GM23248 (cell line): ENCODE data around the gene PODXL2. TPM values are rescaled to one million over a fixed set of nuclear protein-coding genes. Genes with fewer than 3 reads are reported as not detected.

ENCODE experiments used
- DNase-seq: peaks from one replicate; pipeline ENCODE4 v3.0.0-alpha.2; 2015
- H2AFZ ChIP-seq: fragments of 200-600 bp; sonication (generic); 2 replicates; pipeline ENCODE4 v1.6.1; 2016; ENCODE audit warnings: antibody characterized with exemption
- H3F3A ChIP-seq: fragments of 200-600 bp; sonication (generic); 2 replicates; pipeline ENCODE4 v1.6.1; 2016; ENCODE audit warnings: mild to moderate bottlenecking, antibody characterized with exemption, mixed run types; ENCODE audit not compliant: insufficient read depth
- H3K27ac ChIP-seq: fragments of 200-600 bp; sonication (generic); 2 replicates; pipeline ENCODE4 v1.5.1; 2016; ENCODE audit warnings: mild to moderate bottlenecking
- H3K27me3 ChIP-seq: fragments of 200-600 bp; sonication (generic); replicated peaks from 2 replicates; pipeline ENCODE4 v1.6.1; 2016; ENCODE audit warnings: mild to moderate bottlenecking; ENCODE audit not compliant: insufficient read depth
- H3K36me3 ChIP-seq: fragments of 200-600 bp; sonication (generic); 2 replicates; pipeline ENCODE4 v1.6.1; 2016; ENCODE audit warnings: low read depth, mild to moderate bottlenecking
- H3K4me1 ChIP-seq: fragments of 200-600 bp; sonication (generic); 2 replicates; pipeline ENCODE4 v1.6.1; 2016; ENCODE audit warnings: mild to moderate bottlenecking; ENCODE audit not compliant: insufficient read depth
- H3K4me2 ChIP-seq: fragments of 200-600 bp; sonication (generic); one replicate; pipeline ENCODE4 v1.6.1; 2016; ENCODE audit warnings: mild to moderate bottlenecking; ENCODE audit not compliant: unreplicated experiment
- H3K4me3 ChIP-seq: fragments of 200-600 bp; sonication (generic); 2 replicates; pipeline ENCODE4 v1.5.1; 2016; ENCODE audit warnings: mild to moderate bottlenecking
- H3K79me2 ChIP-seq: fragments of 200-600 bp; sonication (generic); 2 replicates; pipeline ENCODE4 v1.6.1; 2016; ENCODE audit warnings: mild to moderate bottlenecking; ENCODE audit not compliant: insufficient read depth
- H3K9ac ChIP-seq: fragments of 200-600 bp; sonication (generic); 2 replicates; pipeline ENCODE4 v1.6.1; 2016; ENCODE audit warnings: mild to moderate bottlenecking
- H3K9me2 ChIP-seq: fragments of 200-600 bp; sonication (generic); 2 replicates; pipeline ENCODE4 v1.6.1; 2016; ENCODE audit warnings: mixed run types, mild to moderate bottlenecking, moderate library complexity; ENCODE audit not compliant: insufficient read depth
- H3K9me3 ChIP-seq: fragments of 200-600 bp; sonication (generic); one replicate; pipeline ENCODE4 v1.6.1; 2017; ENCODE audit warnings: low read depth
- H4K20me1 ChIP-seq: fragments of 200-600 bp; sonication (generic); 2 replicates; pipeline ENCODE4 v1.6.0; 2016; ENCODE audit not compliant: insufficient read depth
- EZH2 ChIP-seq: fragments of 200-600 bp; sonication (generic); IDR thresholded peaks from 2 replicates; pipeline ENCODE4 v1.6.1; 2018; ENCODE audit warnings: antibody characterized with exemption, mild to moderate bottlenecking; ENCODE audit not compliant: insufficient read depth, poor library complexity, severe bottlenecking
- EZH2phosphoT487 ChIP-seq: fragments of 200-600 bp; sonication (generic); IDR thresholded peaks from 2 replicates; pipeline ENCODE4 v1.6.1; 2018; ENCODE audit warnings: antibody characterized with exemption, moderate library complexity, mild to moderate bottlenecking, low read depth; ENCODE audit not compliant: insufficient read depth
- WGBS, 2 experiments: methylation state at CpG; one replicate each; pipeline ENCODE4 v1.1.6; 2015 to 2017; ENCODE audit warnings: low lambda C conversion rate in 2 of 2, low coverage in 1 of 2; ENCODE audit errors: missing lambda C conversion rate in 2 of 2; 5-methylcytosine and 5-hydroxymethylcytosine counted together
- in situ Hi-C: fragments of 300-500 bp; cut with MboI; formaldehyde crosslinking; loops from 2 replicates; pipeline ENCODE4 v1.15.0; 2020
- polyA plus RNA-seq: library from polyadenylated mRNA; unstranded; fragments of >200 nt; fragmentation: Nextera tagmentation; extraction: Ambion mirVana; gene quantifications from 2 replicates; pipeline ENCODE4 v1.2.1, GENCODE V29; 2016
- total RNA-seq: library from RNA; depleted of rRNA; stranded (reverse); fragments of >200 nt; shearing (Covaris generic); gene quantifications from 2 replicates; pipeline ENCODE4 v1.2.3, GENCODE V29; 2014

Gene PODXL2
- total and polyA plus RNA-seq, 2 experiments from 2014 or later: 1.8 to 2.5 TPM

DNA sequence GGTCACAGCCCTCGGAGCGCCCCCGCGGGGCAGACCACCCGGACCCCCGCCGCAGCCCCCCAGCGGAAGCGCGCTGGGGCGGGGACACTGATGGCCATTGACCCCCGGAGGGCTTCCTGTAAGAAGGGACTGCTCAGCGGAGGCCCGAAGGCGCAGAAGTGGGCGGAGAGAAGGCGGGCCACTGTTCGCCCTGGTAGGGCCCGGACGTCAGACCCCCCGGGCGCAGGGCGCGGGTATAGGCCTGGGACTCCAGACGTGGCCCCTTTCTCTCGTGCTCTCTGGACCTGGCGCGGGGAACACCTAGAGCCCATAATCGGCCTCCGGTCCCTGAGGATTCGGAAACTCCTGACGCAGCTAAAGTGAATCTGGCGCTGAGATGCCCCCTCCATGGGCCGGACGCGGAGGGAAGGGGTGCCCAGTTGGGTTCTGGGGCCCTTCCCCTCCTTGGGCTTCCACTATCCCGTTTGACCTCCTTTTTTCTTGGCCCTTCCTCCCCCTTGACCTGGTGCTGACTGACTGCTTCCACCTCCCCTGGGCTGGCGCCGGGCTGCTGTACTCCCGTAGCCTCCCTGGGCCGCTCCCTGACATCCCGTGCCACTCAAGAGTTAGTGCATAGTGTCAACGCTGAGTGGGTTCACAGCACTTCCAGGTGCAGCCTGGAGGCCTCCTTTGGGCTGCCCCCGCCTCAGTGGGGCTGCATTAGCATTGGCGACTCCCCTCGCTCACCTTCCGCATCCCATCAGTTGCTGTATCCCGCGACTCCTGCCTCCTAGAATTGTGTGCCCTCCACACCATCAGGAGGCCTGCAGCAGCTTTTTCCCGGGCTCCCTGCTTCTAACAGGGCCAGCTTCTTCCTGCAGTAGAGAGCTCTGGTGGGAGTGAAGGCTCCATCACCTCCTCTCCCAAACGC is 44.5 kb downstream of the PODXL2 start:
- no peaks in the 10 kb centered on the region for H3K9me2 ChIP-seq
- WGBS, 2 experiments: 13% methylated on average over 43 to 49 of the region's 51 CpGs
- TF ChIP-seq EZH2 (no peak), EZH2phosphoT487 (no peak)
- H3K4me2 ChIP-seq: peak overlapping the region; percentile 89
- H3K79me2 ChIP-seq: peaks cover 9% of the 10 kb centered on the region; the same call in 1 of the 2 replicates
- no peaks in the 10 kb centered on the region for H3K9me3 ChIP-seq
- H3K4me3 ChIP-seq: peak overlapping the region; percentile 86
- H3K36me3 ChIP-seq: no peaks in the 10 kb centered on the region
- no peaks in the 10 kb centered on the region for H3F3A ChIP-seq
- H3K27me3 ChIP-seq: no peaks in the 10 kb centered on the region
- peak overlapping the region; percentile 83 for H2AFZ ChIP-seq
- H3K9ac ChIP-seq: peak overlapping the region; percentile 89
- no peaks in the 10 kb centered on the region for H4K20me1 ChIP-seq
- H3K27ac ChIP-seq: peak overlapping the region; percentile 23
- H3K4me1 ChIP-seq: no peaks in the 10 kb centered on the region
- DNase-seq: peak; percentile 79
- in situ Hi-C loops: no loop called here

DNA sequence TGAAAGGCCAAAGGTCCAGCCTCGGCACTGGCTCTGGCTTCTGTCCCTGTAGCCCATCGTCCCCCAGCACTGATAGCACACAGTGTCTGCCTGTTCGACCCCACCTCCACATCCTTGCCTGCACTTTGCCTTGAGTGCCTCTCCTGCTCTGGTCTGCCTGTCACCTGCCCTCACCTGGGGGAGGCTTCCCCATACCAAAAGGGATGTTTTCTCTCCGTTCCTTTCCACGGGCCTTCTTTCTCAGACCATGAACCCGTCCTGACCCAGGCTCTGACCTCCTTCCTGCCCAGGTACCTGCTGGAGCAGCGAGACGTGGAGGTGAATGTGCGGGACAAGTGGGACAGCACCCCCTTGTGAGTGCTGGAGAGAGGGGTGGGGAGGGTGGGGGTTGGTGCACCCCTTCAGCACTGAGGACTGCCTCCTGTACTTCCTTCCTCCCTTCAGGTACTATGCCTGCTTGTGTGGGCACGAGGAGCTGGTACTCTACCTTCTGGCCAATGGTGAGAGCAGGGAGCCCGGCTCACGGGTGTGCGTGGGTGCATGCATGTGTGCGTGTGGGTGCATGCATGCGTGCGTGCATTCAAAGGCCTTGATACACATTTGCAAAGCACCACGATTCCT is 45.2 kb downstream of the PODXL2 start:
- DNase-seq: no peak
- in situ Hi-C loops: no loop called here
- peak overlapping the region; percentile 89 for H3K4me2 ChIP-seq

GRCh38 chr3:127674790-127675189 is 45.8 kb downstream of the PODXL2 start:
- H3K9ac ChIP-seq: no peak overlapping the region
- H3K27me3 ChIP-seq: no peaks in the 10 kb centered on the region
- H3K4me3 ChIP-seq: no peak overlapping the region
- H3K79me2 ChIP-seq: peaks cover 9% of the 10 kb centered on the region; the same call in 1 of the 2 replicates
- TF ChIP-seq EZH2phosphoT487 (no peak), EZH2 (no peak)
- no peak overlapping the region for H3K4me2 ChIP-seq
- H3K27ac ChIP-seq: no peak overlapping the region
- no peaks in the 10 kb centered on the region for H3K4me1 ChIP-seq
- in situ Hi-C loops: no loop called here
- 83 to 87% methylated on average over 8 of the region's 8 CpGs for WGBS, 2 experiments
- no peaks in the 10 kb centered on the region for H3F3A ChIP-seq
- H3K9me3 ChIP-seq: no peaks in the 10 kb centered on the region
- H2AFZ ChIP-seq: no peak overlapping the region
- no peaks in the 10 kb centered on the region for H3K36me3 ChIP-seq
- no peaks in the 10 kb centered on the region for H3K9me2 ChIP-seq
- H4K20me1 ChIP-seq: no peaks in the 10 kb centered on the region
- no peak for DNase-seq

More for the DNA sequence above, 45.2 kb downstream of the PODXL2 start:
- H3K4me3 ChIP-seq: peak overlapping the region; percentile 86; the same call in 1 of the 2 replicates
- no peaks in the 10 kb centered on the region for H3K4me1 ChIP-seq
- peaks cover 9% of the 10 kb centered on the region; the same call in 1 of the 2 replicates for H3K79me2 ChIP-seq
- 89 to 91% methylated on average over 16 to 17 of the region's 17 CpGs for WGBS, 2 experiments
- H3K9me2 ChIP-seq: no peaks in the 10 kb centered on the region
- no peak for TF ChIP-seq EZH2
- no peak for TF ChIP-seq EZH2phosphoT487
- H3F3A ChIP-seq: no peaks in the 10 kb centered on the region
- no peaks in the 10 kb centered on the region for H3K27me3 ChIP-seq
- peak overlapping the region; percentile 89 for H3K9ac ChIP-seq
- no peaks in the 10 kb centered on the region for H4K20me1 ChIP-seq
- no peak overlapping the region for H3K27ac ChIP-seq
- no peaks in the 10 kb centered on the region for H3K36me3 ChIP-seq
- H3K9me3 ChIP-seq: no peaks in the 10 kb centered on the region
- H2AFZ ChIP-seq: no peak overlapping the region

GRCh38 chr3:127675651-127676391 is 46.8 kb downstream of the PODXL2 start:
- H3K36me3 ChIP-seq: no peaks in the 10 kb centered on the region
- no peaks in the 10 kb centered on the region for H3K9me2 ChIP-seq
- no peaks in the 10 kb centered on the region for H3K4me1 ChIP-seq
- H3K79me2 ChIP-seq: peaks cover 9% of the 10 kb centered on the region; the same call in 1 of the 2 replicates
- H3K27ac ChIP-seq: no peak overlapping the region
- no peak overlapping the region for H3K4me3 ChIP-seq
- in situ Hi-C loops: no loop called here
- no peaks in the 10 kb centered on the region for H3K27me3 ChIP-seq
- WGBS, 2 experiments: 80 to 81% methylated on average over 29 of the region's 29 CpGs
- H3F3A ChIP-seq: no peaks in the 10 kb centered on the region
- no peak overlapping the region for H3K4me2 ChIP-seq
- H4K20me1 ChIP-seq: no peaks in the 10 kb centered on the region
- H3K9ac ChIP-seq: no peak overlapping the region
- DNase-seq: no peak
- no peak overlapping the region for H2AFZ ChIP-seq
- no peaks in the 10 kb centered on the region for H3K9me3 ChIP-seq
- TF ChIP-seq EZH2 (no peak), EZH2phosphoT487 (no peak)
